Mucosa of descending colon (tissue), 3 donors: ENCODE data around the gene MRPL4. TPM values are rescaled to one million over a fixed set of nuclear protein-coding genes. Genes with fewer than 3 reads are reported as not detected.

ENCODE experiments used
- ATAC-seq: fragments of 200-7000 bp; cut with Tn5 transposase; one replicate; pipeline ENCODE4 v1.9.1; 2020; ENCODE audit warnings: mild to moderate bottlenecking, moderate library complexity
- DNase-seq, 3 donors: peaks; one replicate each; pipeline ENCODE4 v3.0.0-alpha.2; 2020
- H3K36me3 ChIP-seq: fragments of 200-600 bp; one replicate; pipeline ENCODE4 v1.8.0; 2021; ENCODE audit warnings: low read depth, mild to moderate bottlenecking
- H3K4me1 ChIP-seq: fragments of 200-600 bp; one replicate; pipeline ENCODE4 v1.8.0; 2021; ENCODE audit warnings: low read depth, mild to moderate bottlenecking
- H3K4me3 ChIP-seq: fragments of 200-600 bp; one replicate; pipeline ENCODE4 v1.8.0; 2021; ENCODE audit warnings: mild to moderate bottlenecking
- H3K9me3 ChIP-seq: fragments of 200-600 bp; one replicate; pipeline ENCODE4 v1.8.0; 2021; ENCODE audit warnings: mild to moderate bottlenecking
- CTCF ChIP-seq: fragments of 200-600 bp; IDR thresholded peaks from one replicate; pipeline ENCODE4 v1.8.0; 2022; ENCODE audit warnings: antibody characterized with exemption, mild to moderate bottlenecking
- intact Hi-C, 2 donors: fragments of 100-400 bp; cut with DNase I in 1 of 2; cut with micrococcal nuclease in 1 of 2; formaldehyde crosslinking; loops; one replicate each; pipeline versions ENCODE4 v1.11.0 to v1.11.1; 2022; cut with DNase I, micrococcal nuclease
- total RNA-seq, 3 donors: library from RNA; stranded (reverse); fragmentation: NEBNext Ultra II Directional in 2 of 3; extraction: Animal tissue kit (Norgen Biotek cat#: 25700) in 2 of 3; gene quantifications; one replicate each; pipeline versions ENCODE4 v1.2.1 to v1.2.4, GENCODE V29; 2021 to 2023
- donor health status: DM: no; HTN: no; CAD: no; lungs with moderate emphysema.
- donor health status: DM: no; HTN: no; CAD: no.
- donor health status: DM: no; HTN: yes; CAD: no.

Gene MRPL4
- total RNA-seq, 3 donors from 2014 or later, result 47.5 to 65.5 (median 49.6) TPM

DNA sequence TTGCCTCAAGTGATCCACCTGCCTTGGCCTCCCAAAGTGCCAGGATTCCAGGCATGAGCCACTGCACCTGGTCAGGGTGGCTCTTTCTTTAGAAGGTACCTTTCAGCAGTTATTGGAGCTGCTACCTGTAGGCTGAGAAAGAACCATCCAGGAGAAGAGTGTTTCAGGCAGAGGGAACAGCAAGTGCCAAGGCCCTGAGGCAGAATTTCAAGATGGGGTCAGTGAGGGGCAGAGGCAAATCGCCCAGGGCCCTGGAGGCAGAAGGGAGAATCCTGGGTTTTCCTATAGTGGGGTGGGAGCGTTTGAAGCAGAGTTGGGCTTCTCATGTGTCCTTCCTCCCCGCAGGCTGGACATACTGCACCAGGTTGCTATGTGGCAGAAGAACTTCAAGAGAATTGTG, 2.2 kb downstream of the MRPL4 start:
- no peaks in the 10 kb centered on the region for H3K36me3 ChIP-seq
- DNase-seq (no peak), ATAC-seq (no peak)
- no peak for TF ChIP-seq CTCF
- H3K4me1 ChIP-seq, result peaks cover 10% of the 10 kb centered on the region
- no peak overlapping the region for H3K4me3 ChIP-seq
- intact Hi-C loops, result no loop called here
- no peaks in the 10 kb centered on the region for H3K9me3 ChIP-seq

DNA sequence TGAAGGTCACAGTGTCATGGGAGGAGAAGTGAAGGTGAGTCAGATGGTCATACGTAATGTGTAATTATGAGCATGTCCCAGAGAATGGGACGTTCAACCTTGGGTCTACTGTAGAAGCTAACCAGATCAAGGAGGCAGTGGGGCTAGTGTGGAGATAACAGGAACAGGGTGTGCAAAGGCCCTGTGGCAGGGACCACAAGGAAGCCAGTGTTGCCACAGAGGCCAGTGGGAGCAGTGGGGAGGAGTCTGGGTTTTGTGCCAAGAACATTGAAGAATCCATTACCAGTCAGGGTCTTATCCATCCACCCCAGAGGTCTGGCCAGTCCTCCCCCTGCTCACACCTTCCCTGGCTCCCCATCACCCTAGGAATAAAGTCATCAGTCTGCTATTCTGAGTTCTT, 3.3 kb downstream of the MRPL4 start:
- Histone ChIP-seq H3K4me1 (peaks cover 15% of the 10 kb centered on the region), H3K36me3 (no peaks in the 10 kb centered on the region), H3K9me3 (no peaks in the 10 kb centered on the region), H3K4me3 (no peak overlapping the region)
- DNase-seq (no peak), ATAC-seq (no peak)
- intact Hi-C loops, result no loop called here
- TF ChIP-seq CTCF, result no peak

- DNase-seq, result no peak
- ATAC-seq, result no peak
- Histone ChIP-seq H3K4me3 (no peak overlapping the region), H3K4me1 (peaks cover 15% of the 10 kb centered on the region), H3K36me3 (no peaks in the 10 kb centered on the region), H3K9me3 (no peaks in the 10 kb centered on the region)
- intact Hi-C loops, result no loop called here
- no peak for TF ChIP-seq CTCF
Observed at GRCh38 chr19:10256551-10256950, 4.5 kb downstream of the MRPL4 start.

DNA sequence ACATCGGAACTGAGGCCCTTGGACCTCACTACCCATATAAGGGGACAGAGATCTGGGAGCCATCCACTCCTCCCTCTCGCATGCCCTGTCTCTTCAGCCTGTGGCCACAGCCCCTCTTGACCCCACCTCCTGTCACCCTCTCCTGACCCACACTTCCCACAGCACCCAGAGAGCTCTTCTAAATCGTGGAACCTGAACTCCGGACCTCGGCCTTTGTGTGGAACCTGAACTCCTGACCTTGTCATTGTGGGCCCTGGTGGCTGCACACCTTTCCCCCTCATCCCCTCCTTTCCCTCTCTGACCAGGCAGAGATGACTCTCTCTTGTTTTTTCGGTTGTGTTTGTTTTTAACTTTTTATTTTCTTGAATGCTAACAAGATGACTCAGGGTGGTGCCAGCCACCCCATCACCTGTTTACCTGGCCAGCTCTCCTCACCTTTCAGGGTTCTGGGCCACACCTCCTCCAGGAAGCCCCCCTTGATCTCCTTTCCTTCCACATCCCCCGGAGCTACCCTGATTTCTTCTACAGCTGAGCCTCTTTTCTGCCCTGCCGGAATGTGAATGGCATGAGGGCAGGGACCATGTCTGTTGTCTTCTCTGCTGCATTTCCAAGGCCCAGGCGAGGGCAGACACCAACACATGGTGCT, 5.1 kb downstream of the MRPL4 start:
- H3K4me1 ChIP-seq, result peaks cover 15% of the 10 kb centered on the region
- H3K9me3 ChIP-seq, result no peaks in the 10 kb centered on the region
- H3K36me3 ChIP-seq, result no peaks in the 10 kb centered on the region
- no peak overlapping the region for H3K4me3 ChIP-seq
- no peak for TF ChIP-seq CTCF
- intact Hi-C loops, result no loop called here
- ATAC-seq (no peak), DNase-seq (no peak)

- TF ChIP-seq CTCF, result no peak
- intact Hi-C loops, result no loop called here
- Histone ChIP-seq H3K9me3 (no peaks in the 10 kb centered on the region), H3K4me1 (peaks cover 8% of the 10 kb centered on the region), H3K36me3 (no peaks in the 10 kb centered on the region), H3K4me3 (no peak overlapping the region)
- ATAC-seq (no peak), DNase-seq (no peak)
Observed at GRCh38 chr19:10258080-10258710, 6.2 kb downstream of the MRPL4 start.
